GM12864 (cell line): ENCODE measurements around the gene RPL36A.

Source experiments
- DNase-seq: peaks from one replicate; pipeline ENCODE4 v3.0.0-alpha.2; 2011; ENCODE audit warnings: low read depth
- H3K4me3 ChIP-seq: 2 replicates; pipeline ENCODE4 v1.5.1; 2011; ENCODE audit warnings: mild to moderate bottlenecking, low read depth, low read length, control low read depth
- TF ChIP-seq, protein P1 (sequence below): IDR thresholded peaks from 2 replicates; pipeline ENCODE4 v1.5.1; 2011; ENCODE audit warnings: low read depth, mild to moderate bottlenecking, moderate library complexity, low read length, control low read depth, inconsistent platforms; ENCODE audit errors: missing control alignments

The RPL36A gene

DNA sequence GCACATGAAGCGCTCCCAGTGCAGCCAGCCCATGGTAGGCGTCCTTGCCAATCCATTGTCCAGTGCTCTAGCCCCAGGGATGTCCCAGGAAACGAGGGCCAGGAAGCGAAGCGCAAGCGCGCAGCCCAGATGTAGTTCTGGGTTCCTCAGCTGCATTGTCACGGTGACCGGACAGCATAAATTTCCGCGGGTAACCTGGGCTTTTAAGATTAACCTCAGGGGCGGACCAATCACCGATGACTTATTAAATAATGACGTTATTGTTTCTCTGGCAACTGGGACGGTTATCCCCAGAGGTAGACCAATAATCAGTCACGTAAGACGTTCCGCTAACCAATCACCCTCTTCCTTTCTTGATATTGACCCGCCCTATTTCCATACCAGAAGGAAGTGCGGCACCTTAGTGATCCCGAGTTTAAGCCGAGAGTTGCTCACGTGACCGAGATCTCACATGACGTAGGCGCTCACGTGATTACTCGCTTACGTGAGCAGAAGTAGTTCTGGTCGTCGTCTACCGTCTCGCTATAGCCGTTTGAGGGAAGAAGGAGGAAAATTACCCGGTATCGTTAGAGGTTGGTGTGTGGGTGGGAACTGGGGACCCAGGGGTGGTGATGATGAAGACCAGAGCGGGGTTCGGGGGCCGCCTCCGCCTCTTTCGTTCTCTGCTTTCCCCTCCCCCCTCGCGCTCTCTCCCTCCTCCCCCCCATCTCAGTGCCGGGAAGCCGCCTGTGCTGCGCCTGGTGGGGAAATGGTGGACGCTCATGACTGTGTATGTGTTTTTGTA lies 17.1 kb downstream of the RPL36A start, which contains the start of the genes GLA and HNRNPH2:
Gene GLA, minus strand, starts transcription at position 178 of the 784 bp plus-strand sequence. Its CDS starts 22 bp downstream, at position 156.
Gene HNRNPH2, plus strand, starts transcription at position 475 of the 784 bp plus-strand sequence. CDS start 3,767 bp downstream, outside the sequence.
- TF ChIP-seq, protein P1, sequence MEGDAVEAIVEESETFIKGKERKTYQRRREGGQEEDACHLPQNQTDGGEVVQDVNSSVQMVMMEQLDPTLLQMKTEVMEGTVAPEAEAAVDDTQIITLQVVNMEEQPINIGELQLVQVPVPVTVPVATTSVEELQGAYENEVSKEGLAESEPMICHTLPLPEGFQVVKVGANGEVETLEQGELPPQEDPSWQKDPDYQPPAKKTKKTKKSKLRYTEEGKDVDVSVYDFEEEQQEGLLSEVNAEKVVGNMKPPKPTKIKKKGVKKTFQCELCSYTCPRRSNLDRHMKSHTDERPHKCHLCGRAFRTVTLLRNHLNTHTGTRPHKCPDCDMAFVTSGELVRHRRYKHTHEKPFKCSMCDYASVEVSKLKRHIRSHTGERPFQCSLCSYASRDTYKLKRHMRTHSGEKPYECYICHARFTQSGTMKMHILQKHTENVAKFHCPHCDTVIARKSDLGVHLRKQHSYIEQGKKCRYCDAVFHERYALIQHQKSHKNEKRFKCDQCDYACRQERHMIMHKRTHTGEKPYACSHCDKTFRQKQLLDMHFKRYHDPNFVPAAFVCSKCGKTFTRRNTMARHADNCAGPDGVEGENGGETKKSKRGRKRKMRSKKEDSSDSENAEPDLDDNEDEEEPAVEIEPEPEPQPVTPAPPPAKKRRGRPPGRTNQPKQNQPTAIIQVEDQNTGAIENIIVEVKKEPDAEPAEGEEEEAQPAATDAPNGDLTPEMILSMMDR = peak; percentile 5
- DNase-seq = peak; percentile 95
- H3K4me3 ChIP-seq = peak within 1 kb of the TSS; percentile 89

DNA sequence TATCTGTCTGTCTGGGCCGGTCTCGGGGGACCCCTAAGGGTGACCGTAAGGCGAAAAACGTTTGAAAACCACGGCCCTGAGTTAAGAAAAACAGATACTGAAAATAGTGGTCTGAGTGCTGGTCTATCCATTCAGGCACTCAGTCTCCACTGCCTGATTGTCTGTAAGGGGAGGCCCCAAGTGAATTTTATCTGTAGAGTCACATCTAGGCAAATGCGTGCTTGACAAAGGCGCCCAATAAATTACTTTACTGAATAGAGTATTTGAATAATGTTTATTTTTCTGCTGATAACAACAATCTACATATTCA lies 17.7 kb downstream of the RPL36A start:
- H3K4me3 ChIP-seq = peak overlapping the region; percentile 89
- TF ChIP-seq, protein P1 = no peak
- DNase-seq = no peak

DNA sequence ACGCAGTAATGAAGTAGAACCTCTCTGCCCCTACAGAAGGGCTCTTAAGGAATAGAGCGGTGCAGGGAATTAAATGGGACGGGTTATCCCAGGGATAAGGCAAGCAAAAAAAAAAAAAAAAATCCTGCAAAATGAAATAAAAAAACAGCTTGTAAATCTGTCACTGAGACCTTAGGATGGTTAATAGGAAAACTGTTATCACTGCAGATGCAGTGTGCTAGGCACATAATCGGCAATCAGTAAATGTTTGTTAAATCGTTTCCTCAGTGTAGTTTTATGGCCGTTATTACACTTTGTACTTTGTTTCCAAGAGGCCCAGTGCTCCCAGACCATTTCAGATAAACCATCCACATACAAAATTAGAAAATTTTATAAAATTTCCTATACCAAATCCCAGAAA lies 18.2 kb downstream of the RPL36A start:
- peak overlapping the region; percentile 89 for H3K4me3 ChIP-seq
- TF ChIP-seq, protein P1 = no peak
- DNase-seq = no peak

DNA sequence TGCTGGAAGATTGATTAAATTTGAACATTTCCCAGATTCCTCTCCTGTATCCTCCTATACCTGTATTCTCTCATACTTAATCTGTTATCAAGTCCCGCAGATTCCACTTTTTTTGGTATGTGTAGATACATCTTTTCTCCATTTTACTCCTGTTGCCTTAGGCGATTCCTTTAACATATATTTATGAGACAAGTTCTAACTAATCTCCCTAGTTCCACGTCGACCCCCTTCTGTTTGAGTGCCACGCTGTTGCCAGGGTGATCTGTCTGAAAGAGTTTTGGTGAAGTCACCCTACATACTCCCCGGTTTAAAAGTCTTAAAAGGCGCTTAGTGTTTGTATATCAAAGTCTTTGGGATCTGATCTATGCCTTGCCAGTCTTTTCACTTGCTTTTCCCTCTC lies 19.6 kb downstream of the RPL36A start:
- H3K4me3 ChIP-seq = peak overlapping the region; percentile 25; the same call in 1 of the 2 replicates
- no peak for DNase-seq
- TF ChIP-seq, protein P1 = no peak

DNA sequence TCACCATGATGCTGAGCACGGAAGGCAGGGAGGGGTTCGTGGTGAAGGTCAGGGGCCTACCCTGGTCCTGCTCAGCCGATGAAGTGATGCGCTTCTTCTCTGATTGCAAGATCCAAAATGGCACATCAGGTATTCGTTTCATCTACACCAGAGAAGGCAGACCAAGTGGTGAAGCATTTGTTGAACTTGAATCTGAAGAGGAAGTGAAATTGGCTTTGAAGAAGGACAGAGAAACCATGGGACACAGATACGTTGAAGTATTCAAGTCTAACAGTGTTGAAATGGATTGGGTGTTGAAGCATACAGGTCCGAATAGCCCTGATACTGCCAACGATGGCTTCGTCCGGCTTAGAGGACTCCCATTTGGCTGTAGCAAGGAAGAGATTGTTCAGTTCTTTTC lies 21.2 kb downstream of the RPL36A start:
- no peak for DNase-seq
- no peak overlapping the region for H3K4me3 ChIP-seq
- TF ChIP-seq, protein P1 = no peak

DNA sequence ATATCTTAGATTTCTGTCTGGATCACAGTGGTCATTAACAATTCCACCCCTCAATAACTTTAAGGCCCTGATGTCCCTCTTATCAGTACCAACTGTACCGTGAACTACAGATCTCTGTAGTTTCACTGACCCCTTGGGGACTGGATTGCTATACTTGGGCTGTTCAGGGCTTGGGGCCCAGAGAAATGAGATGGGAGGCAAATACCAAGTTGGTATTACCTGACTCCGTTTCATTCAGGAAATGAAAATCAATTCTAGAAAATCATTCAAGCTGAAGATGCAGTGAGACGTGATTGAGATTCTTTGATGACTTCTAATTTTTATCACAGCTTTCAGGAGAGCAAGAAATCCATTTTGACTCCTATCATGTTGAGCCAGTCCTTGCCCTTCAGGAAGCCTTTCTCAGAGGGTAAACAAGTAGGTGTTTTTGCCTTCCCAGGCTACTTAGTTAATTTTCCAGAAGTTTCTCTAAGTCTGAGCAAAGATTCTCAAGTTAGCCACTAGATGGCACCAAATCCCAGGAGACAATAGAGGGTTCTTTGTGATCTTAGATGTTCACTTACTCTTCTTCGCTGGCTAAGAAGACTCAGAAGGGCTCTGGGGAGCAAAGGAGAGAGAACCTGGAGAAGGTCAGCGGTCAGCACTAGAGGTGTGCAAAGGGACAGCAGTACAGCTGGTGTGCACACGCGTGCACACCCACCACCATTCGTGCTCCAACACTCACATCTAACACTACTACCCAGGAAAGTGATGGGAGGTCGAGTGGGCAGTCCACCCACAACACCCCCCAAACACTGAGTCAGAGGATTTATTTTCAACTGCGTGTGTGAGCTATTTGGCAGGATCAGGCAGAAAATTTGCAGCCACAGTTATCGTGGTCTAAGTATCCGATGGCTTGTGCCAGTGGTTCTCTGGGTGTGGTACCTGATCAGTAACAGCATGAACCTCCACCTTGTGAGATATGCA lies 24.7 kb downstream of the RPL36A start:
- no peak for DNase-seq
- TF ChIP-seq, protein P1 = peak; percentile 58

More for the DNA sequence above, 24.7 kb downstream of the RPL36A start:
- no peak overlapping the region for H3K4me3 ChIP-seq
